ENCODE data around the gene FOXO1.

DNA sequence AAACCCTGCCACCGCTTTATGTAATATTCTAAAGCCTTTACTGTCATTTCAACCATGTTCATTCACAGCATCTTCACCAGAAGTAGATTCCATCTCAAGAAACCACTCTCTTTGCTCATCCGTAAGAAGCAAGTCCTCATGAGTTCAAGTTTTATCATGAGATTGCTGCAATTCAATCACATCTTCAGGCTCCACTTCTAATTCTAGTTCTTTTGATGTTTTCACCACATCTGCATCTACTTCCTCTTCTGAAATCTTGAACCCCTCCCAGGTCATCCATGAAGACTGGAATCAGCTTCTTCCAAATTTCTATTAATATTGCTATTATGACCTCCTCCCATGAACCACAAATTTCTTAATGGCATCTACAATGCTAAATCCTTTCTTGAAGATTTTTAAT lies 83.9 kb downstream of the FOXO1 start:
- TF ChIP-seq POLR2A (IDR thresholded peaks at IDR 0.05) = no peak
- TF ChIP-seq, protein P1, sequence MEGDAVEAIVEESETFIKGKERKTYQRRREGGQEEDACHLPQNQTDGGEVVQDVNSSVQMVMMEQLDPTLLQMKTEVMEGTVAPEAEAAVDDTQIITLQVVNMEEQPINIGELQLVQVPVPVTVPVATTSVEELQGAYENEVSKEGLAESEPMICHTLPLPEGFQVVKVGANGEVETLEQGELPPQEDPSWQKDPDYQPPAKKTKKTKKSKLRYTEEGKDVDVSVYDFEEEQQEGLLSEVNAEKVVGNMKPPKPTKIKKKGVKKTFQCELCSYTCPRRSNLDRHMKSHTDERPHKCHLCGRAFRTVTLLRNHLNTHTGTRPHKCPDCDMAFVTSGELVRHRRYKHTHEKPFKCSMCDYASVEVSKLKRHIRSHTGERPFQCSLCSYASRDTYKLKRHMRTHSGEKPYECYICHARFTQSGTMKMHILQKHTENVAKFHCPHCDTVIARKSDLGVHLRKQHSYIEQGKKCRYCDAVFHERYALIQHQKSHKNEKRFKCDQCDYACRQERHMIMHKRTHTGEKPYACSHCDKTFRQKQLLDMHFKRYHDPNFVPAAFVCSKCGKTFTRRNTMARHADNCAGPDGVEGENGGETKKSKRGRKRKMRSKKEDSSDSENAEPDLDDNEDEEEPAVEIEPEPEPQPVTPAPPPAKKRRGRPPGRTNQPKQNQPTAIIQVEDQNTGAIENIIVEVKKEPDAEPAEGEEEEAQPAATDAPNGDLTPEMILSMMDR (IDR thresholded peaks at IDR 0.05) = no peak
